HEK293 (cell line): Measurements from ENCODE around the gene MAN1B1.

Experiments
- FEZF1 ChIP-seq: fragments of 450-650 bp; formaldehyde crosslinking; IDR thresholded peaks from 2 replicates; pipeline ENCODE4 v1.5.1; 2016; ENCODE audit warnings: missing biosample characterization, missing genetic modification characterization
- KLF1 ChIP-seq: fragments of 450-650 bp; formaldehyde crosslinking; IDR thresholded peaks from 2 replicates; pipeline ENCODE4 v1.5.1; 2016; ENCODE audit warnings: missing biosample characterization, missing genetic modification characterization
- KLF7 ChIP-seq: fragments of 450-650 bp; formaldehyde crosslinking; IDR thresholded peaks from 2 replicates; pipeline ENCODE4 v1.5.1; 2016; ENCODE audit warnings: missing biosample characterization, missing genetic modification characterization, borderline replicate concordance
- SCRT2 ChIP-seq: fragments of 450-650 bp; formaldehyde crosslinking; IDR thresholded peaks from 2 replicates; pipeline ENCODE4 v1.5.1; 2016; ENCODE audit warnings: missing biosample characterization, missing genetic modification characterization
- TCF7L2 ChIP-seq: IDR thresholded peaks from 2 replicates; pipeline ENCODE4 v1.6.1; 2011; ENCODE audit warnings: low read depth, mild to moderate bottlenecking, inconsistent platforms, low read length, moderate library complexity, borderline replicate concordance
- ZFP37 ChIP-seq: fragments of 450-650 bp; formaldehyde crosslinking; IDR thresholded peaks from 2 replicates; pipeline ENCODE4 v1.5.1; 2016; ENCODE audit warnings: missing biosample characterization, missing genetic modification characterization
- ZNF121 ChIP-seq: fragments of 450-650 bp; formaldehyde crosslinking; IDR thresholded peaks from 2 replicates; pipeline ENCODE4 v1.5.1; 2016; ENCODE audit warnings: missing biosample characterization, missing genetic modification characterization
- ZNF133 ChIP-seq: fragments of 450-650 bp; formaldehyde crosslinking; IDR thresholded peaks from 2 replicates; pipeline ENCODE4 v1.5.1; 2016; ENCODE audit warnings: missing biosample characterization, missing genetic modification characterization
- ZNF146 ChIP-seq: fragments of 450-650 bp; formaldehyde crosslinking; IDR thresholded peaks from 2 replicates; pipeline ENCODE4 v1.5.1; 2016; ENCODE audit warnings: missing biosample characterization, missing genetic modification characterization
- ZNF157 ChIP-seq: fragments of 450-650 bp; formaldehyde crosslinking; IDR thresholded peaks from 2 replicates; pipeline ENCODE4 v1.5.1; 2016; ENCODE audit warnings: missing biosample characterization, missing genetic modification characterization
- ZNF184 ChIP-seq: fragments of 450-650 bp; IDR thresholded peaks from 2 replicates; pipeline ENCODE4 v1.5.1; 2018; ENCODE audit warnings: missing biosample characterization, mild to moderate bottlenecking, missing genetic modification characterization
- ZNF2 ChIP-seq: fragments of 450-650 bp; formaldehyde crosslinking; IDR thresholded peaks from 2 replicates; pipeline ENCODE4 v1.5.1; 2016; ENCODE audit warnings: missing biosample characterization, missing genetic modification characterization
- ZNF202 ChIP-seq: fragments of 450-650 bp; formaldehyde crosslinking; IDR thresholded peaks from 2 replicates; pipeline ENCODE4 v1.5.1; 2016; ENCODE audit warnings: missing biosample characterization, missing genetic modification characterization, borderline replicate concordance
- ZNF341 ChIP-seq: fragments of 450-650 bp; formaldehyde crosslinking; IDR thresholded peaks from 2 replicates; pipeline ENCODE4; 2016; ENCODE audit warnings: low read depth, missing biosample characterization, missing genetic modification characterization
- ZNF366 ChIP-seq: fragments of 450-650 bp; formaldehyde crosslinking; conservative IDR thresholded peaks from 2 replicates; pipeline ENCODE4 v1.5.1; 2016; ENCODE audit warnings: missing biosample characterization, missing genetic modification characterization
- ZNF404 ChIP-seq: fragments of 450-650 bp; formaldehyde crosslinking; IDR thresholded peaks from 2 replicates; pipeline ENCODE4 v1.5.1; 2017; ENCODE audit warnings: missing biosample characterization, missing genetic modification characterization
- ZNF426 ChIP-seq: fragments of 450-650 bp; formaldehyde crosslinking; IDR thresholded peaks from 2 replicates; pipeline ENCODE4 v1.5.1; 2017; ENCODE audit warnings: missing biosample characterization, missing genetic modification characterization, mild to moderate bottlenecking, inconsistent platforms, moderate library complexity
- ZNF501 ChIP-seq: fragments of 450-650 bp; formaldehyde crosslinking; IDR thresholded peaks from 2 replicates; pipeline ENCODE4 v1.5.1; 2016; ENCODE audit warnings: missing biosample characterization, missing genetic modification characterization
- ZNF514 ChIP-seq: fragments of 450-650 bp; formaldehyde crosslinking; IDR thresholded peaks from 2 replicates; pipeline ENCODE4 v1.5.1; 2016; ENCODE audit warnings: missing biosample characterization, missing genetic modification characterization
- ZNF548 ChIP-seq: fragments of 450-650 bp; formaldehyde crosslinking; IDR thresholded peaks from 2 replicates; pipeline ENCODE4 v1.5.1; 2016; ENCODE audit warnings: missing biosample characterization, missing genetic modification characterization
- ZNF571 ChIP-seq: fragments of 450-650 bp; formaldehyde crosslinking; IDR thresholded peaks from 2 replicates; pipeline ENCODE4 v1.5.0; 2017; ENCODE audit warnings: missing biosample characterization, missing genetic modification characterization
- ZNF585B ChIP-seq: fragments of 450-650 bp; formaldehyde crosslinking; IDR thresholded peaks from 2 replicates; pipeline ENCODE4 v1.5.1; 2016; ENCODE audit warnings: missing biosample characterization, missing genetic modification characterization
- ZNF600 ChIP-seq: fragments of 450-650 bp; formaldehyde crosslinking; IDR thresholded peaks from 2 replicates; pipeline ENCODE4 v1.5.1; 2016; ENCODE audit warnings: missing biosample characterization, missing genetic modification characterization
- ZNF624 ChIP-seq: fragments of 450-650 bp; formaldehyde crosslinking; IDR thresholded peaks from 2 replicates; pipeline ENCODE4 v1.5.1; 2017; ENCODE audit warnings: missing biosample characterization, missing genetic modification characterization
- ZNF677 ChIP-seq: fragments of 450-650 bp; IDR thresholded peaks from 2 replicates; pipeline ENCODE4 v1.5.0; 2018; ENCODE audit warnings: missing biosample characterization, mild to moderate bottlenecking, missing genetic modification characterization, moderate library complexity
- TF ChIP-seq, protein P1 (sequence below): fragments of 450-650 bp; formaldehyde crosslinking; IDR thresholded peaks from 2 replicates; pipeline ENCODE4 v1.5.1; 2016; ENCODE audit warnings: missing biosample characterization, missing genetic modification characterization
- TF ChIP-seq, protein P2 (sequence below): fragments of 450-650 bp; formaldehyde crosslinking; IDR thresholded peaks from 2 replicates; pipeline ENCODE4 v1.5.1; 2016; ENCODE audit warnings: missing biosample characterization, missing genetic modification characterization, borderline replicate concordance
- TF ChIP-seq, protein P3 (sequence below): IDR thresholded peaks from 2 replicates; pipeline ENCODE4 v1.6.1; 2011; ENCODE audit warnings: mild to moderate bottlenecking, low read depth, low read length, borderline replicate concordance
- TF ChIP-seq, protein P4 (sequence below): fragments of 450-650 bp; formaldehyde crosslinking; IDR thresholded peaks from 2 replicates; pipeline ENCODE4 v1.5.1; 2016; ENCODE audit warnings: missing biosample characterization, missing genetic modification characterization
- TF ChIP-seq, protein P5 (sequence below): fragments of 450-650 bp; formaldehyde crosslinking; IDR thresholded peaks from 2 replicates; pipeline ENCODE4 v1.5.1; 2016; ENCODE audit warnings: missing biosample characterization, missing genetic modification characterization

MAN1B1 gene

DNA sequence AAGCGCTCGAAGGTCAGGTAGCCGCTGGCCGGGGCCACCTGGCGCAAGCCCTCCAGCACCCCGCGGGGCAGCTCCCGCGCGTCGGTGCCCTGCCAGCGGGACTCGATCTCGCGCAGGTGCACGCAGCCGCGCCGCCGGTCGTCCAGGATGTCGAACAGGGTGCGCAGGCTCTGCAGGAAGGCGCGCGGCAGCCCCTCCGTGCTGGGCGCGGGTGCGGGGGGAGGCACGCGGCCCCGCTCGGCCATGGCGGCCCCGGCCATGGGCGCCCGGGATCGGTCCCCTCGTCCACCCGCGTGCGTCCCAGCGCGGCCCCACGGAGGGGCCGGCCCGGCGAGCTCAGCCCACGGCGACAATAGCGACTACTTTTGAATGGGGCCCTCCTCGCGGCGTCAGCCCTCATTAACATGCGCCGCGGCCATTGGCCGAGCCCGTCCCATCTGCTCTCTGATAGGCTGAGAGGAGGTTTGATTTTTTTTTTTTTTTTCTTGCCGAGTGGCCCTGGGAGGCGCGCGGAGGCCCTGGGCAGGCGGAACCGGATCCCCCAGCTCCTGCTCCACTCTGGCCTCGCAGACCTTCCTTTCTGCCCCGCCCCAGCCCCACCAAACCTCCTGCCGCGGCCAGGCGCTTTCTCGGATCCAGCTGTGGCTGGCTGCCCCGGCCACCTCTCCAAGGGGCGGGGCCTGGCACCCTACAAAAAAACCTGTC lies 16.4 kb upstream of the MAN1B1 start, which contains the start of gene SAPCD2 (continued):
- TF ChIP-seq ZNF341 (tag by site-specific recombination), result peak; percentile 23; the same call in 1 of the 2 replicates
- no peak for TF ChIP-seq ZNF404
- TF ChIP-seq, protein P1, sequence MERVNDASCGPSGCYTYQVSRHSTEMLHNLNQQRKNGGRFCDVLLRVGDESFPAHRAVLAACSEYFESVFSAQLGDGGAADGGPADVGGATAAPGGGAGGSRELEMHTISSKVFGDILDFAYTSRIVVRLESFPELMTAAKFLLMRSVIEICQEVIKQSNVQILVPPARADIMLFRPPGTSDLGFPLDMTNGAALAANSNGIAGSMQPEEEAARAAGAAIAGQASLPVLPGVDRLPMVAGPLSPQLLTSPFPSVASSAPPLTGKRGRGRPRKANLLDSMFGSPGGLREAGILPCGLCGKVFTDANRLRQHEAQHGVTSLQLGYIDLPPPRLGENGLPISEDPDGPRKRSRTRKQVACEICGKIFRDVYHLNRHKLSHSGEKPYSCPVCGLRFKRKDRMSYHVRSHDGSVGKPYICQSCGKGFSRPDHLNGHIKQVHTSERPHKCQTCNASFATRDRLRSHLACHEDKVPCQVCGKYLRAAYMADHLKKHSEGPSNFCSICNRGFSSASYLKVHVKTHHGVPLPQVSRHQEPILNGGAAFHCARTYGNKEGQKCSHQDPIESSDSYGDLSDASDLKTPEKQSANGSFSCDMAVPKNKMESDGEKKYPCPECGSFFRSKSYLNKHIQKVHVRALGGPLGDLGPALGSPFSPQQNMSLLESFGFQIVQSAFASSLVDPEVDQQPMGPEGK (tag by site-specific recombination), result peak; percentile 95
- no peak for TF ChIP-seq ZNF571
- TF ChIP-seq, protein P2, sequence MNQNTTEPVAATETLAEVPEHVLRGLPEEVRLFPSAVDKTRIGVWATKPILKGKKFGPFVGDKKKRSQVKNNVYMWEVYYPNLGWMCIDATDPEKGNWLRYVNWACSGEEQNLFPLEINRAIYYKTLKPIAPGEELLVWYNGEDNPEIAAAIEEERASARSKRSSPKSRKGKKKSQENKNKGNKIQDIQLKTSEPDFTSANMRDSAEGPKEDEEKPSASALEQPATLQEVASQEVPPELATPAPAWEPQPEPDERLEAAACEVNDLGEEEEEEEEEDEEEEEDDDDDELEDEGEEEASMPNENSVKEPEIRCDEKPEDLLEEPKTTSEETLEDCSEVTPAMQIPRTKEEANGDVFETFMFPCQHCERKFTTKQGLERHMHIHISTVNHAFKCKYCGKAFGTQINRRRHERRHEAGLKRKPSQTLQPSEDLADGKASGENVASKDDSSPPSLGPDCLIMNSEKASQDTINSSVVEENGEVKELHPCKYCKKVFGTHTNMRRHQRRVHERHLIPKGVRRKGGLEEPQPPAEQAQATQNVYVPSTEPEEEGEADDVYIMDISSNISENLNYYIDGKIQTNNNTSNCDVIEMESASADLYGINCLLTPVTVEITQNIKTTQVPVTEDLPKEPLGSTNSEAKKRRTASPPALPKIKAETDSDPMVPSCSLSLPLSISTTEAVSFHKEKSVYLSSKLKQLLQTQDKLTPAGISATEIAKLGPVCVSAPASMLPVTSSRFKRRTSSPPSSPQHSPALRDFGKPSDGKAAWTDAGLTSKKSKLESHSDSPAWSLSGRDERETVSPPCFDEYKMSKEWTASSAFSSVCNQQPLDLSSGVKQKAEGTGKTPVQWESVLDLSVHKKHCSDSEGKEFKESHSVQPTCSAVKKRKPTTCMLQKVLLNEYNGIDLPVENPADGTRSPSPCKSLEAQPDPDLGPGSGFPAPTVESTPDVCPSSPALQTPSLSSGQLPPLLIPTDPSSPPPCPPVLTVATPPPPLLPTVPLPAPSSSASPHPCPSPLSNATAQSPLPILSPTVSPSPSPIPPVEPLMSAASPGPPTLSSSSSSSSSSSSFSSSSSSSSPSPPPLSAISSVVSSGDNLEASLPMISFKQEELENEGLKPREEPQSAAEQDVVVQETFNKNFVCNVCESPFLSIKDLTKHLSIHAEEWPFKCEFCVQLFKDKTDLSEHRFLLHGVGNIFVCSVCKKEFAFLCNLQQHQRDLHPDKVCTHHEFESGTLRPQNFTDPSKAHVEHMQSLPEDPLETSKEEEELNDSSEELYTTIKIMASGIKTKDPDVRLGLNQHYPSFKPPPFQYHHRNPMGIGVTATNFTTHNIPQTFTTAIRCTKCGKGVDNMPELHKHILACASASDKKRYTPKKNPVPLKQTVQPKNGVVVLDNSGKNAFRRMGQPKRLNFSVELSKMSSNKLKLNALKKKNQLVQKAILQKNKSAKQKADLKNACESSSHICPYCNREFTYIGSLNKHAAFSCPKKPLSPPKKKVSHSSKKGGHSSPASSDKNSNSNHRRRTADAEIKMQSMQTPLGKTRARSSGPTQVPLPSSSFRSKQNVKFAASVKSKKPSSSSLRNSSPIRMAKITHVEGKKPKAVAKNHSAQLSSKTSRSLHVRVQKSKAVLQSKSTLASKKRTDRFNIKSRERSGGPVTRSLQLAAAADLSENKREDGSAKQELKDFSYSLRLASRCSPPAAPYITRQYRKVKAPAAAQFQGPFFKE (tag by site-specific recombination), result no peak
- TF ChIP-seq, protein P3, sequence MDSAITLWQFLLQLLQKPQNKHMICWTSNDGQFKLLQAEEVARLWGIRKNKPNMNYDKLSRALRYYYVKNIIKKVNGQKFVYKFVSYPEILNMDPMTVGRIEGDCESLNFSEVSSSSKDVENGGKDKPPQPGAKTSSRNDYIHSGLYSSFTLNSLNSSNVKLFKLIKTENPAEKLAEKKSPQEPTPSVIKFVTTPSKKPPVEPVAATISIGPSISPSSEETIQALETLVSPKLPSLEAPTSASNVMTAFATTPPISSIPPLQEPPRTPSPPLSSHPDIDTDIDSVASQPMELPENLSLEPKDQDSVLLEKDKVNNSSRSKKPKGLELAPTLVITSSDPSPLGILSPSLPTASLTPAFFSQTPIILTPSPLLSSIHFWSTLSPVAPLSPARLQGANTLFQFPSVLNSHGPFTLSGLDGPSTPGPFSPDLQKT, result no peak
- no peak for TF ChIP-seq ZNF202 (tag by site-specific recombination)
- TF ChIP-seq KLF7, result no peak
- TF ChIP-seq TCF7L2, result no peak
- TF ChIP-seq ZNF133 (tag by site-specific recombination), result no peak
- no peak for TF ChIP-seq ZNF624 (tag by site-specific recombination)
- TF ChIP-seq, protein P4, sequence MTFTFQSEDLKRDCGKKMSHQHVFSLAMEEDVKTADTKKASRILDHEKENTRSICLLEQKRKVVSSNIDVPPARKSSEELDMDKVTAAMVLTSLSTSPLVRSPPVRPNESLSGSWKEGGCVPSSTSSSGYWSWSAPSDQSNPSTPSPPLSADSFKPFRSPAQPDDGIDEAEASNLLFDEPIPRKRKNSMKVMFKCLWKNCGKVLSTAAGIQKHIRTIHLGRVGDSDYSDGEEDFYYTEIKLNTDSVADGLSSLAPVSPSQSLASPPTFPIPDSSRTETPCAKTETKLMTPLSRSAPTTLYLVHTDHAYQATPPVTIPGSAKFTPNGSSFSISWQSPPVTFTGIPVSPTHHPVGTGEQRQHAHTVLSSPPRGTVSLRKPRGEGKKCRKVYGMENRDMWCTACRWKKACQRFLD, result no peak
- TF ChIP-seq, protein P5, sequence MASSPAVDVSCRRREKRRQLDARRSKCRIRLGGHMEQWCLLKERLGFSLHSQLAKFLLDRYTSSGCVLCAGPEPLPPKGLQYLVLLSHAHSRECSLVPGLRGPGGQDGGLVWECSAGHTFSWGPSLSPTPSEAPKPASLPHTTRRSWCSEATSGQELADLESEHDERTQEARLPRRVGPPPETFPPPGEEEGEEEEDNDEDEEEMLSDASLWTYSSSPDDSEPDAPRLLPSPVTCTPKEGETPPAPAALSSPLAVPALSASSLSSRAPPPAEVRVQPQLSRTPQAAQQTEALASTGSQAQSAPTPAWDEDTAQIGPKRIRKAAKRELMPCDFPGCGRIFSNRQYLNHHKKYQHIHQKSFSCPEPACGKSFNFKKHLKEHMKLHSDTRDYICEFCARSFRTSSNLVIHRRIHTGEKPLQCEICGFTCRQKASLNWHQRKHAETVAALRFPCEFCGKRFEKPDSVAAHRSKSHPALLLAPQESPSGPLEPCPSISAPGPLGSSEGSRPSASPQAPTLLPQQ (tag by site-specific recombination), result peak; percentile 34; the same call in 1 of the 2 replicates
- TF ChIP-seq ZNF2 (tag by site-specific recombination), result no peak
- TF ChIP-seq ZNF514 (tag by site-specific recombination), result no peak
- no peak for TF ChIP-seq ZNF157 (tag by site-specific recombination)
- no peak for TF ChIP-seq ZNF548 (tag by site-specific recombination)
- peak; percentile 43; the same call in 1 of the 2 replicates for TF ChIP-seq ZNF600 (tag by site-specific recombination)
- no peak for TF ChIP-seq SCRT2
- TF ChIP-seq ZNF184 (tag by site-specific recombination), result no peak
- no peak for TF ChIP-seq ZFP37
- no peak for TF ChIP-seq ZNF585B
- TF ChIP-seq ZNF121 (tag by site-specific recombination), result no peak
- no peak for TF ChIP-seq FEZF1 (tag by site-specific recombination)
- TF ChIP-seq ZNF366 (tag by site-specific recombination), result 0 out of 2 replicates have a peak, but pooled peaks have one; percentile 28
- TF ChIP-seq ZNF677 (tag by site-specific recombination), result no peak
- peak; percentile 90 for TF ChIP-seq KLF1 (tag by site-specific recombination)
- TF ChIP-seq ZNF426, result no peak
- TF ChIP-seq ZNF146 (tag by site-specific recombination), result no peak
- TF ChIP-seq ZNF501 (tag by site-specific recombination), result no peak
